ENCODE results near the gene ST8SIA2.
"Not testable (repeated sequence)": the region's sequence is repeated elsewhere in the genome, so short reads cannot be mapped to it uniquely, and the experiment has no call there.

Gene ST8SIA2

DNA sequence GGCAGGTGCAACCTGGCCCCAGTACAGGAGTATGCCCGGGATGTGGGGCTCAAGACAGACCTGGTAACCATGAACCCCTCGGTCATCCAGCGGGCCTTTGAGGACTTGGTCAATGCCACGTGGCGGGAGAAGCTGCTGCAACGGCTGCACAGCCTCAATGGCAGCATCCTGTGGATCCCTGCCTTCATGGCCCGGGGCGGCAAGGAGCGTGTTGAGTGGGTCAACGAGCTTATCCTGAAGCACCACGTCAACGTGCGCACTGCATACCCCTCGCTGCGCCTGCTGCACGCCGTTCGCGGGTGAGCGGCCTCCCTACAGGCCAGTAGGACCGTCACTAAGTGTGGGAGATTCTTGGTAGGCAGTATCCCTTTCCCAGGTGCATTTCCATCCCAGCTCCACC, 51.0 kb downstream of the ST8SIA2 start:
- DNase-seq = no peak

DNA sequence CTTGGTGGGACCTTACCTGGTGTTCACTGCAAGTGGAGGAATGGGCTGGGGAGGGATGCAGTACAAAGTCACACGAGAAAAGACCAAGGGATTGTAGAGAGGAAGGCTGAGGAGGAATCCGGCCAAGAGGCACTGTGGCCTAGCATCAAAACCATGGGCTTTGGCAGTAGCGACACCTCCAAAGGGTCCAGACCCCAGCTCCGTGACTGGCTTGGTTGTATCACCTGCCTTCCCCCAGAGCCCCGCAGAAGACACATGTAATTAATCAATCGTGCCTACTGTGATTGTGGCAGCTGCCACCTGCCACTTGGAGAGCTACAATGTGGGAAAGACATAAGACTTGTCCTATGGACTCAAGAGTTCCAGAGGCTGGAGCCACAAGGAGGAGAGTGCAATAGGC, 54.7 kb downstream of the ST8SIA2 start:
- no peak for DNase-seq

DNA sequence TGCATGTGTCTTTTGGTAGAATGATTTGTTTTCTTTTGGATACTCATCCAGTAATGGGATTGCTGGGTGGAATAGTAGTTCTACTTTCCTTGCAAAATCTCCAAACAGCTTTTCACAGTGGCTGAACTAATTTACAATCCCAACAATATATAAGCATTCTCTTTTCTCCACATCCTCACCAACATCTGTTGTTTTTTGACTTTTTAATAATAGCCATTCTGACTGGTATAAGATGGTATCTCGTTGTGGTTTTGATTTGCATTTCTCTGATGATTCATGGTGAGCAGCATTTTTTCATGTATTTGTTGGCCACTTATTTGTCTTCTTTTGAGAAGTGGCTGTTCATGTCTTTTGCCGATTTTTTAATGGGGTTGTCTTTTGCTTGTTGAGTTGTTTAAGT, 55.8 kb downstream of the ST8SIA2 start:
- no peak for DNase-seq

DNA sequence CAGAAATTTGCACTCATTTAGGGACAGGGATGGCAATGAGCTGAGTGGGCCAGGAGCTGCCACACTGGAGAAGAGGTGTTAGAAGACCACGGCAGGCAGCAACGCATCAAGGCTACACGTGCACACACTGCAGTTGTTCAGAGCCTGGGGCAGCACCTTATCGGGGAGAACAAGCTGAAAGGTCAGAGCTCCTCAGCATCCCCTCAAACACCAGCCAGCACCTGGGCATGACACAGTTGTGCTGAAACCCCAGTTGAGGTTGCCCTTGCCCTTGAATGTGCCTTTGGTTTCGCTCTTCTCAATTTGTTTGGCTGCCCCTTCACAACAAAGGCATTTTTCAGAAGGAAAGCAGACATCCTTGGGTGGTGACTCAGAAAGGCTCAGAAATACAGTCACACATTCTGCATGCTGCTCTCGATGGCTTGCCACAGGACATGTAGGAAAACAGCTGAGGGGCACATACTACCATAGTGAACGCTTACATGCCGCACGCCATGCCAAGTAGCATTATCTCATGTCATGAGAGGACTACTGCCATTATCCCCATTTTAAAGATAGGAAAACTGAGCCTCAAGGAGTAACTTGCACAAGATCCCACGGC, 57.6 kb downstream of the ST8SIA2 start:
- DNase-seq = no peak

DNA sequence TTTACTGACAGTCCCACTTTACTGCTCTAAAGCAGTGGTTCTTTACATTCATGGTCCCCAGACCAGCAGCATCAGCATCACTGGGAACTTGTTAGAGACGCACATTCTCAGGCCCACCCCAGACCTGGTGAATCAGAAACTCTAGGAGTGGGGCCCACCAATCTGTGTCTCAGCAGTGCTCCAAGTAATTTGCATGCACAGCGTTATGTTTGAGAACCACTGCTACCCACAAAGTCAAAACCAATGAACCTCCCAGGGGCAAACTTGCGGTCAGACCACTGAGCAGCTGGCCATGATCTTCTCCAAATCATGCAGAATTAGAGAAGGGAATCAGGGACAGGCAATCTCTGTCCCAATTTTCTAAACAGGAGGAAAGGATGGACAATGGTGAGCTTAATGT, 58.5 kb downstream of the ST8SIA2 start:
- DNase-seq = no peak

DNA sequence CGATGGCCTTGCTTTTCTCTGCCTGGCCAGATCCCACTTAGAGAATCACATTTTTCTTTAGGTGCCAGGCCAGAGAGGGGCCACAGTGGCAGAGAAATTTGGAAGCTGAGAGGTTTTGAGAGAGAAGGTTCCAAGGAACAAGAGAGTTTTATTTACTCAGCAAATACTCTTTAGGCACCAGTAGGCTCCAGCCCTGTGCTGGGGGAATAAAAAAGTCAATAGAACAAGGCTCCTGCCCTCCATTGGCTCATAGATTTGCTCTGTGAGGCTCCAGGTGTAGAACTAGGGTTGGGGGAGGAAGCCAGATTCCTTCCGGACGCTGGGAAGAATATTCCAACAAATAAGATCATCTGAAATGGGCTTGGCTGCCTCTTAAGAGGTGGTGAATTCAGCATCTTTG, 59.9 kb downstream of the ST8SIA2 start:
- no peak for DNase-seq

DNA sequence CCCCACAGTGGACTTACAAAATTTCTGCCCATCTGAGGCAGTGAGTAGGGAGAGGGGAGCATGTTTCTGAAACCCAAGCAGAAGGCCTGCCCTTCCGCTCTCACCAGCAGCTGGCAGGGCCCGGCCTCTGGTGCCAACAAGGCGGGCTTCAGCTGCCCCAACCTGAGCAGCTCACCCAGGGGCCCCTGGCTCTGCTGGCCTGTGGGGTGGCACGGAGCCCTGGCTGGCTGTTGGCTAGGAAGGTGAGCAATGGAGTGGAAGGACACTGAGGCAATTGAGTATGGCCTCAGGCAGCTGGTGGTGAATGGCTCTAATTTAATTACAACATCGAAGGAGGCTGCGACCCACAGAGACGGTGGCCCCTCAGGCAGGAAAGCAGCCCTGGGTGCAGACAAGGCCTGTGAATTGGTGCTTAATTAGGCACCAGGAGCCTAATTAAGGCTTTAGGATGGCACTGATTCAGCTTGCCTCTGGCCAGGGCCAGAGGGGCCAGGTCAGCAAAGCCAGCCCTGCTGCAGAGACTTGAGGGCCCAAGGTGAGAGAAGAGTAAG, 60.9 kb downstream of the ST8SIA2 start:
- no peak for DNase-seq

DNA sequence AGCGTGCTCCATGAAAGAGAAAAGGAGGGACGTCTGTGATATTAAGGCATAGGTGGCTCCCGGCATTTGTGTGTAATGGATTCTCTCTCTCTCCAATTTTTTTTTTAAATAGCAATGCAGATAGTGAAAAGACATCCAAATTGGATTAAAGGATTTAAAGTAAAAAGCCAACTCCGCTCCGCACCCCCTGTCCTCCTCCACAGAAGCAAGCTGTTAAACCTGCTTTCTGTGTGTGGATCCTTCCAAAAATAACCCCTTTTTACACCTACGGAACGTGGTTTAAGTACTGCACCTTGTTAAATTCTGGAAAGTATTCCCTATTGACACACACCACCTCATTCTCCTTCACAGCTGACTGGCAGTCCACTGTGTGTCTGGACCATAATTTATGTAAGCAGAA, 61.6 kb downstream of the ST8SIA2 start:
- no peak for DNase-seq

DNA sequence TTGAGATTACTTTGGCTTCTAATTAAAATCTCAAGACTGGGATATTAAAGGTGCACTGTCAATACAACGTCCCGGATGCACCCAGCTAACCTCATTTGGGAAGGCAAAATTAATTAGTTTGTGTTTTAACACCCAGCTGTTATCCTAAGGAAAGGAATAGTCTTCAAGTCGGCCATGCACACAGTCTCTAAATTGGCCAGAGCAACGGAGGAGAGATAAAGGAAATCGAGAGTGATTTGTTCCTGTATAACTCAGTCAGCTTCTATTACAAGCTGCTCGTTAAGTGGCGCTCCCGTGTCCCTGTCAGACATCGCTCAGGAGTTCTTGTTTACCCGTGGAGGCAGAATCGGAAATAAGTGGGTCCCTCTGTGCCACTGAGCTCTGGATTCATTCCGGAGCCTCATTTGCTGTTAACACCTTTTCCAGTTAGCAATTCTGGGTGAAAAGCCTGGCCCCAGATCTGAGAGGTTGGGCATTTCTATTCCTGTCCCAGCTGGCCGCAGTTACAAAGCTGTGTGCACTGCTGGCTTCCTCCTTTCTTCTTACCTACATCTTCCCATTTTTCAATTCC, 63.9 kb downstream of the ST8SIA2 start:
- DNase-seq = no peak

DNA sequence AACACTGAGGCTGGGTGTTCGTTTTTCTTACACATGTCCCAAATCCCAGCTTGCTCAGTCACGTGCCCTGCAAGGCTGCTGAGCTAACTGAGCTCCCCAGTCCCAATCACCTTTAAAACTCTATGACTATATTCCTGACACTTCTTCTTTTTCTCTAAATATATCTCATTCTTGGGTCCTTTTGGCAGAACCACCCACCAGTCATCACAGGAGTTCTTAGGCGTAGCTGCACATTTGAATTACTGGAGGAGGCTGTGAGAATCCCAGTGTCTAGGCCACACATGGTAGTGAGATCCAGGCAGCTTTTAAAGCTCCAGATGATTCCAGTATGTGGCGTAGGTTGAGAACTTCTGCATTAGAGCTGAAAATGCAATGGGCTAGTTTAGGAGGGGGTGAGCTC, 66.3 kb downstream of the ST8SIA2 start:
- no peak for DNase-seq

DNA sequence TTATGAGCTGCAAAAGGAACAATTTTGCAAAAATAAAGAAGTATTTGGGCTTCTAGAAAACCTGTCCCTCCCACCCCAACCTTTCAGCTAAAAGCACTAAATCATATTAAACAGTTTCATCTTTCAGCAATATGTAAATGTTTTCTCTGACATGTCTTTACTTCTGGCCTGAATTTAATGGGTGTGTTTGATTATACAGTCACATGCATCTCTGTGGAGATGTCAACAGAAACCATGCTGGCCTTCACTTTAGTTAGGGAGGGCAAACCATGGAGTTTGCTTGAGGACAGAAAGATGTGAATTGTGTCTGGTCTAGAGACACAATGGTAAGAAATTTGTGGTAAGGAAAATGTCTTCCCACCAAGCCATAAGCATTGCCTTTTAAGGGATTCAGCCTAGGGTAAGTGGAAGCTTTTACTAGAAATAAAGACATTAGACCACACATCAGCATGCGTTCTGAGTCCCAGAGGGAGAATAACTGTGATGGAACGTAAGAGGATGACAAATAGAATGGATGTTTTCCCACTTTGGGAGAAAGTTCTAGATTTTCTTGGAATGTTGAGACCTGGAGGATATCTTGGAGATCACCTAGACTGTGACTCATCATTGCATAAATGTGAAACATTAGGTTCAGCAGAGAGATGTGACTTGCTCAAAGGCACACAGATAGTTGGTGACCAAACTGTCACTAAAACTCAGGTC, 68.9 kb downstream of the ST8SIA2 start:
- DNase-seq = no peak

DNA sequence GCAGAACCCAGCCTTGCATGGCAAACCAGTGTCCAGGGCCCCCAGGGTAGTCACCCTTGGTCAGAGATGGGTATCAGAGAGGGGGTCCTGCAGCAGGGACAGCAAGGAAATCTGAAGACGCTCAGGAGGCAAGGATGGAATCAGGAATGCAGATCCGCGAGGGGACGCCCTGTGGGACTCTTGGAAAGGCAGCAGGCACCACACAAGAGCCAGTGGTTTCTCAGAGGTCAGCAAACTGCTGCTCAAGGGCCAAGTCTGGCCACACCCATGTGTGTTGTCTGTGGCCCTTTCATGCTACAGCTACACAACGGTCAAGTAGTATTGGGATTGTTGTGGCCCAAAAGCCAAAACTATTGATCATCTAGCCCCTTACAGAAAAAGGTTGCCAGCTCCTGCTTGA, 69.7 kb downstream of the ST8SIA2 start:
- no peak for DNase-seq

DNA sequence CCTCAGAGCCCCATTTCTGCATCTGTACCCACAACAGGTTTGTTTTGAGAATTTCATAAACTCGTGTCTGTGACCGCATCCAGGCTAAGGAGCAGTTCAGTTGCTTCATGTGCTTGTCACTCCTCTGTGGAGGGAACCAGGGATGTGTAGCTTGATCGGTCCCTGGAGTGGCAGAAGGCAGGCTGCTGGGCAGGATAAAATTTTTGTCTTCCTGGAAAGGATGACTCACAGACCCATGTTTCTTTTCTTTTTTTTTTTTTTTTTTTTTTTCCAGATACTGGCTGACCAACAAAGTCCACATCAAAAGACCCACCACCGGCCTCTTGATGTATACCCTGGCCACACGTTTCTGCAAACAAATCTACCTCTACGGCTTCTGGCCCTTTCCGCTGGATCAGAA, 70.1 kb downstream of the ST8SIA2 start:
- DNase-seq = no peak

DNA sequence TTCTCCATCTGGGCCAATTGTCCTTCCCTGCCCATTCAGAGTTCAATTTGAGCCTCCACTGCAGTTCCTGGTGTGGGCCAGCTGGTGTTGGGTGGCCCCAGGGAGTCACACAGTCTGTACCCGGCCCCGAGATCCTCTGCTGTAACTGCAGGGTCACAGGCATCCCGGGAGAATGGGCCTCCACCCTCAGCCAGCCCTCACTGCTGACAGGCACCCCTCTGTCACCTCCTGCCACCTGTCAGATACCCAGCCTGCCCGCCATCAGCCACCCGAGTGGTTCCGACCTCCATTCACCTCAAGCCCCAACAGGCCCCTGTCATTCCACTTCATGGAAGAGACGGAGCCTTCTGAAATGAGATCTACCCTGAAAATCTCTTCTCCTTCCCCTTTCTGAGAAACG, 73.2 kb downstream of the ST8SIA2 start:
- no peak for DNase-seq

DNA sequence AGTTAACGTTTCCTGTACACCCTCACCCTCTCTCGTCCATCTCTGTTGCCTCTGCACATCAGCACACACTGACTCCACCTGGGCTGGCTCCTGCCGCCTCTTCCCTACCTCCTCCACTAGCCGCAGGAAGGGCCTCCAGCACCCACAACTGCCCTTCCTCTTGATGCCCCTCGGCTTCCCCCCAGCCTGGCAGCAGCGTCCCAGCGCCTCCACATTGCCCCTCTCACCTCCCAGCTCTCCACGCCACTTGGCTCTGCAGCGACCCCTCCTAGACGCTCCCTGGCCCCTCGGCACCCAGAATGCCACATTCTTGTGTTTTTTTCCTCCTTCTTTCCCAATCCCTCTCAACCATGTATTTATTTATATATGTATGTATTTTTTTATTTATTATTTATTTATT, 73.6 kb downstream of the ST8SIA2 start:
- DNase-seq = no peak

DNA sequence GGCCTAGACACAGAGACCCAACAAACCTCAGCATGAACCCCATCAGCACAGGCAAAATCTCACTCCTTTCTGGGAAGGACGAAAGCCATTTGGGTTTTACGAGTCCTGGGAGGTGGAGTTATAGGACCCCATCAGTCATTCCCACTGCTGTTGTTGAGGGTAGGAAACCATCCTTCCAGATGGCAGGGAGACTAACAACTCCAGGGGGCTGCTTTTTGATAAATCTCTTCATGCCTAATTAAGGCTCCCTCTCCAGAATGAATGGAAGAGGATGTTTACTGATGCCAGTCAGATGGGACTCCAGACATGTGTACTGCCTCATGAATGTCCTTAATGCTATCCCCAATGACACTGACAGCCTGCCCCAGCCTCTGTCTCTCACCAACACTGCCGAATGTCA, 75.3 kb downstream of the ST8SIA2 start:
- no peak for DNase-seq

DNA sequence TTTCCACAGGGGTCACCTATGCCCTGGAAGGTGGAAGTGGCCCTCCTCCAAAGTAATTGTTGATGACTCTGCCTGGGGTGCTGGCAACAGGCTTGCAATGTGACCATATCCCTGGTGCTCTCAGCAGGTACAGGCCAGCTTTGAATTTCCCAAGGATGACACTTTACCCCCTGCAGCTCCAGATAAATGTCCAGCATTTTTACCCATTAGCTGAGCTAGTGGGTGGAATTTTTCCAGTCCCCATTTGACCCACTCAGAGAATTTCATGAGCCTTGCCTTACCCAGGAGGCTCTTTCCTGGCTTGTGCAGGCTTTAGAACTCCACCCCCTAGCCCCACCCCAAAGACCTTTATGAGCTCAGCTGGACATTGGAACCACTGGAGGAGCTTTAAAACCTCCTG, 77.6 kb downstream of the ST8SIA2 start:
- DNase-seq = no peak

DNA sequence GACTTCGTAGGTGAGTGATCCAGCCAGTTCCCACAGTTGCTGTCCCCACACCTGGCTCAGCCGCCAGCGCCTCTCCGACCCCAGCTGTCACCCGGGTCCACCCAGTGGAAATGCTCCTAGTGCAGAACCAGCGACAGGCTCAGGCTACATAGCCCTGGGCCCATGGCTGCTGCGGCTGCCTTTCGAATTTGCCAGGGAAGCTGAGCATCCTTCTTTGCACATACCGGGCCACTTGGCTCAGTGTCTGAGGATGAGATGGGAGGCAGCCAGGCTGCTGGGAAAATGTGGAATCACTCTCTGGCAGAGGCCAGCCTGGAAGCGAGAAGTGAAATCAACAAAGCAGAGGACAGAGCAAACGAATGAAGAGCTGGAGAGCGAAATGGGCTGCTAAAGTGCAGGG, 80.1 kb downstream of the ST8SIA2 start:
- no peak for DNase-seq

DNA sequence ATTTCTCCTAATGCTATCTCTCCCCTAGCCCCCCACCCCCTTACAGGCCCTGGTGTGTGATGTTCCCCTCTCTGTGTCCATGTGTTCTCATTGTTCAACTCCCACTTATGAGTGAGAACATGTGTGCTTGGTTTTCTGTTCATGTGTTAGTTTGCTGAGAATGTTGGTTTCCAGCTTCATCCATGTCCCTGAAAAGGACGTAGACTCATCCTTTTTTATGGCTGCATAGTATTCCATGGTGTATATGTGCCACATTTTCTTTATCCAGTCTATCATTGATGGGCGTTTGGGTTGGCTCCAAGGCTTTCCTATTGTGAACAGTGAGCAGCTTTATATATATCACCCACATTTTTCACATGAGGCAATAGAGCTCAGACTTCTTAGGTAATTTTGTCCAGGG, 86.0 kb downstream of the ST8SIA2 start:
- not testable (repeated sequence) for DNase-seq

DNA sequence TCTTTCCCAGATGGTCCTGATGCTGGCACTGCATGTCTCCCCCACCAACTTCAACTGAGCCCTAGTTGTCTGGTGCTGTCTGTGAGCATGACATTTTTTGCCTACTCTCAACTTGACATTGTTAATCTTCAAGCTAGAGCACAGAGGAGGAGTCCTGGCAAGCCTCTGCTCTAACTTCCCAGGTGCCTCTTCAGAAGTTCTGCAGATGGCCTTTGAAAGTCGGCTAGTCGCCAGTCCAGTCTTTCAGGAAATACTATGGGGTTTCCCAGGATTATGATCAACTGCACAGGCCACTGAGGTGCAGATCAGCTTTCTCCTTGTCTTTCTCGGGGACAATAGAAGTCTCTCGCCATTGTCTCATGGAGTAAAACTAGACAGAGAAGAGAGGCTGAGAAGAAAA, 86.7 kb downstream of the ST8SIA2 start:
- no peak for DNase-seq

DNA sequence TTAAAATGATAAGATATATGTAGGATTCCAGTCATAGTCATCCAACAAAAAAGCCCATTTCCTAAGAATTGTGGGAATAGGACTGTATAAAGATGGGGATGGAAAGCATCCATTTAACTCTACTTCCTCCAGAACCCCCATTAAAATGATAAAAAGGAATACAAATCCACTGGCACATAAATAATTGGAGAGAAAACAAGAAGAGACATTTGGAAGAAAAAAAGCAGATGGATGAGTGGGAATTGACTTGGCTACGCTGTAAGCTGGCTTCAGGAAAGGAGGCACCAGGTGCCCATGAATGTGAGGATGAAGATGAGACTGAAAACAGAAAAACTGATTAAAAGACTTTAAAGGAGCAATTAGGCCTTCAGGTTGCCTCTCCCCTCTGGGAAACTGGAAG, 91.8 kb downstream of the ST8SIA2 start:
- DNase-seq = no peak

DNA sequence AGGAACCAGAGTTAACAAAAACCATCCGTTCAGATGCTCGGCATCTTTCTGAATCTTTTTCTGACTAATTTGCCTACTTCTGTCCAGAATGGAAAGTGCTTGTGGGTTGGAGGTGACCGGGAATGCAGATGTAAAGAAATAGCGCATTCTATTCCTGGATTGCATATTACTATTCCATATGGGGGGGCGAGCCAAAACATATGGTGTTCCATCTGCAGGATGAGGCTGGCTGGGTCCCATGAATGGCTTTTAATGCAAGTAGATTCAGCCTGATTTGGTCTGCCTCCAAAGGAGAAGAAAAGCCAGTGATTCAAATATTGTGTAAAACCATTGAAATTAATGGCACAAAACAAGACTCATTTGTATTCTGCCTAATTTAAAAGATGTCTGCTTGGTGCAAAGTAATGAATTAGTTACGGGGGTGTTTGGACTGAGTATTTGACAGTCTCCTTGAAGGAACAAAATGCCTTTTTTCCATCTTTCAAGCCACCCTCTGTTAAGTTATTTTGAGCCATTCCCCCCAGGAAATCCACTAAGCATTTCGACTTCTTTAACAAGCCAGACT, 99.0 kb downstream of the ST8SIA2 start:
- DNase-seq = no peak

DNA sequence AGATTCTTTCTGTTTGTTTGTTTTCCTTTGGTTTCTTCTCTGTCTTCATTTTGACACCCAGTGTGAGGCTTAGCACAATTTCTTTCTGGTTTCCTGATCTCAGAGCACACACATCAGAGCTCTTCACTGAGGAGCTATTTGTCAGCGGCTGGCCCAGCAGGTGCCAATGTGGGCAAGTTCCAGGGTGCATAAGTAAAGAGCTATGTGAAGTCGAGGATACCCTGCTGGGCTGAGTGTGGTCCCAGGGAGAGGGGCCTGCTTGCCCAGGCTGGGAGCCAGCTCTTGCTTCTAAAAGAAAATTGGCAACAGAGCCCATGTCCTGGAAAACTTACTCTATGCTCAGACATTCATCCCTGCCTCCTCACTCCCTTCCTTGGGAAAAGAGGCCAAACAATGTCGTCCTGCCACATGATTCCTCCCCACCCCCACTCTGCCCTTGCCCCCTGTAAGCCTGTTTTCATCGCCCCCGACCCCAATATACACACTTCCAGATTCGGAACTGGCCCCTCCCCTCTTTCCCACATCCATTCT, 101.2 kb downstream of the ST8SIA2 start:
- DNase-seq = no peak

DNA sequence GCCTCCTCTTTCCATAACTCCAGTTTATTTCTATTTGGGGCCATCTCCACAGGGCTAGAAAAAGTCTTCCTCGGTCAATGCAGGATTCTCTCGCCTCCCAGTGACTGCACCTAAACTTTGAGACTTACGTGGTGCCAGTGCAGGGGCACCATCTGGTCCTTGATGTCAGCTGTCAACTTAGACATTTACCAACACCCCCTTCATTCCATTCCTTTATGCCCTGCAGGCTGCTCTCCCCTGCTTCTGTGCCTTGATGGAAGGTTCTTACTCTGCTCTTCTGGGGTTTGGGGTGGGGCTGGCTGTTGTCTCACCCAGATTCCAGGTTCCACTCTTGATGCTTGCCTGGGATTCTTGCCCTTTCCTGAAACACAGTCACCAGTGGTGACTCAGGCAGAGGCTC, 101.8 kb downstream of the ST8SIA2 start:
- DNase-seq = no peak

All from activated CD4-positive, alpha-beta T cell treated with anti-CD3 and anti-CD28 coated beads for 48 hours (primary cell).